Hepatocyte (in vitro differentiated cells): ENCODE results near the gene CNOT9. TPM values are rescaled to one million over a fixed set of nuclear protein-coding genes. Genes with fewer than 3 reads are reported as not detected.
A peak's percentile ranks its signal among the peaks of the same experiment; 100 is the strongest.

Source experiments
- DNase-seq: peaks from one replicate; pipeline ENCODE4 v3.0.0-alpha.2; 2016; ENCODE audit warnings: low spot score
- H2AFZ ChIP-seq: fragments of 200-600 bp; sonication (generic); 2 replicates; pipeline ENCODE4 v1.6.0; 2016; ENCODE audit warnings: antibody characterized with exemption, mild to moderate bottlenecking
- H3K27ac ChIP-seq: fragments of 200-600 bp; sonication (generic); 2 replicates; pipeline ENCODE4 v1.5.1; 2016; ENCODE audit warnings: mild to moderate bottlenecking
- H3K27me3 ChIP-seq: fragments of 200-600 bp; sonication (generic); 2 replicates; pipeline ENCODE4 v1.6.1; 2016
- H3K36me3 ChIP-seq: fragments of 200-600 bp; sonication (generic); replicated peaks from 2 replicates; pipeline ENCODE4 v1.5.1; 2016; ENCODE audit warnings: low read depth; ENCODE audit not compliant: insufficient read depth
- H3K4me1 ChIP-seq: fragments of 200-600 bp; sonication (generic); 2 replicates; pipeline ENCODE4 v1.5.1; 2016; ENCODE audit warnings: mild to moderate bottlenecking, moderate library complexity; ENCODE audit not compliant: insufficient read depth
- H3K4me2 ChIP-seq: fragments of 200-600 bp; sonication (generic); 2 replicates; pipeline ENCODE4 v1.6.0; 2016
- H3K4me3 ChIP-seq: fragments of 200-600 bp; sonication (generic); 2 replicates; pipeline ENCODE4 v1.5.1; 2016; ENCODE audit warnings: mild to moderate bottlenecking
- H3K79me2 ChIP-seq: fragments of 200-600 bp; sonication (generic); 2 replicates; pipeline ENCODE4 v1.6.0; 2017; ENCODE audit warnings: mild to moderate bottlenecking
- H3K9me2 ChIP-seq: fragments of 200-600 bp; sonication (generic); replicated peaks from 2 replicates; pipeline ENCODE4 v1.6.0; 2017; ENCODE audit warnings: mild to moderate bottlenecking; ENCODE audit not compliant: insufficient read depth
- H3K9me3 ChIP-seq: fragments of 200-600 bp; sonication (generic); 2 replicates; pipeline ENCODE4 v1.5.1; 2016; ENCODE audit warnings: low read depth, mild to moderate bottlenecking
- H4K20me1 ChIP-seq: fragments of 200-600 bp; sonication (generic); 2 replicates; pipeline ENCODE4 v1.6.0; 2016; ENCODE audit warnings: mild to moderate bottlenecking; ENCODE audit not compliant: insufficient read depth, poor library complexity, severe bottlenecking
- EZH2 ChIP-seq: fragments of 200-600 bp; sonication (generic); IDR thresholded peaks from 2 replicates; pipeline ENCODE4 v1.6.1; 2016; ENCODE audit warnings: antibody characterized with exemption, mild to moderate bottlenecking, borderline replicate concordance
- EZH2phosphoT487 ChIP-seq: fragments of 200-600 bp; sonication (generic); IDR thresholded peaks from one replicate; pipeline ENCODE4 v1.6.1; 2018; ENCODE audit warnings: antibody characterized with exemption, mild to moderate bottlenecking, low read depth, moderate library complexity; ENCODE audit not compliant: unreplicated experiment, severe bottlenecking
- WGBS: methylation state at CpG from one replicate; pipeline ENCODE4 v1.1.6; 2016; ENCODE audit warnings: low lambda C conversion rate; ENCODE audit errors: missing lambda C conversion rate; 5-methylcytosine and 5-hydroxymethylcytosine counted together
- polyA plus RNA-seq: library from polyadenylated mRNA; unstranded; fragments of >200 nt; fragmentation: Nextera tagmentation; extraction: Ambion mirVana; gene quantifications from 2 replicates; pipeline ENCODE4 v1.2.1, GENCODE V29; 2016
- total RNA-seq: library from RNA; depleted of rRNA; stranded (reverse); fragments of >200 nt; gene quantifications from 2 replicates; pipeline ENCODE4 v1.2.3, GENCODE V29; 2014
- TF ChIP-seq, protein P1 (sequence below): fragments of 200-600 bp; sonication (generic); IDR thresholded peaks from 2 replicates; pipeline ENCODE4 v1.5.1; 2016; ENCODE audit warnings: antibody characterized with exemption, mild to moderate bottlenecking; ENCODE audit not compliant: poor library complexity

The CNOT9 gene
- total and polyA plus RNA-seq, 2 experiments from 2014 or later = 21.4 to 51.3 TPM

DNA sequence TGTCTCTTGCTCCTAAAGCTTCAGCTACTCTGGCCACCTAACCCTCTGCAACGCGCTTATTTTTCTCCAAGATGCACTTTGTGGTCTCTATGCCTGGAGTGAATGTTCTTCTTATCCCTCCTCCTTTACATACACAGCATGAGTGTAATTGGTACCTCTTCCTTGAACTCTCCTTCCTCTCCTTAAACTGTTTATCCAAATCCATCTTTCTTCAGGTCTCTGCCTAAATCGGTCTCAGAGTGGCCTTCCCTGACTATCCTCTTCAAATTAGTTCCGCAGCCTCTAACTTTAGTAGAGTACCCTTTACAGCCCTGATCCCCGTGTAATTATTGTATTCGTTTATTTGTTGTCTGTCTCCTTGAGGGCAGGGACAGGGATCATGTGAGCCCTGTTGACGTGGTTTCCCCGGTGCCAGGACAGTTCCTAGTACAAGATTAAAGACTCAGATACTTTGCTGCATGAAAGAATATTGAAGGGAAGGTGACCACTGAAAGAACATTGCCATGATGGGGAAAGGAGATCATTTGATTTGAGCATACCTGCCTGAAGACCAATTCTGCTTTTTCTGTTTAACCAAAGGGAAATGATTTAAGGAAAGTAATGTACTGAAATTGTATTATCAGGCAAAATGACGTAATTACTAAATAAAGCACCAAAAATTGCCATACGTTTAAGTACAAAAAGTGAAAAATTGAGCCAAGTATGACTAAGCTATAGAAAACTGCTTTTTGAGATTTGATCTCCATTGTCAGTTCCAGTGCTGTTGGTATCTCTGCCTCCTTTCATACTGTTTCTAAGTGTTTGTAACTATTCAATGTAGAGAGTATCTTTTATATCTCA lies 1.2 kb downstream of the CNOT9 start:
- Histone ChIP-seq H3K4me3 (peak overlapping the region; percentile 71), H2AFZ (peak overlapping the region; percentile 84), H3K9me2 (no peaks in the 10 kb centered on the region), H3K36me3 (no peaks in the 10 kb centered on the region), H4K20me1 (peaks cover 7% of the 10 kb centered on the region), H3K4me1 (peaks cover 11% of the 10 kb centered on the region), H3K9me3 (no peaks in the 10 kb centered on the region), H3K27ac (peak overlapping the region; percentile 97), H3K79me2 (peaks cover 92% of the 10 kb centered on the region), H3K4me2 (peak overlapping the region; percentile 90), H3K27me3 (no peaks in the 10 kb centered on the region)
- DNase-seq = peak; percentile 57
- no peak for TF ChIP-seq EZH2
- TF ChIP-seq EZH2phosphoT487 = no peak
- WGBS = 6% methylated on average over 10 of the region's 10 CpGs

DNA sequence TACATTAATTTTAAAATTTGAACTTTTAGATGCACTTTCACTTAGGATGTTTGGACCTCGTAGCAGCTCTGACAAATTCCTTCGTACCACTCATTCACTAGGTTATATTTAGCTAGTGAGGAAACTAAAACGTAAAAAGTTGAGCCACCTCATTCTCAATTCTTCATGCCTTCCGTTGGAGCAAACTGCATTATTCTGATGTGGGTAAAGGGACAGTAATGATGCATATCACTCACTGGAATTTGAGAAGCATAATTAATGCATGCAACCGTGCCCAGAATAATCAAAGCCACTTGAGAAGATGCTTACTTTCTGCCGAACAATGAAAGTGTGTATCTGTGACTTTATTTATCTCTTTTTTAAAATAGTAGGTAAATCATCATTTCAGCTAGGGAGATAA lies 2.2 kb downstream of the CNOT9 start:
- TF ChIP-seq EZH2phosphoT487 (no peak), EZH2 (no peak)
- TF ChIP-seq, protein P1, sequence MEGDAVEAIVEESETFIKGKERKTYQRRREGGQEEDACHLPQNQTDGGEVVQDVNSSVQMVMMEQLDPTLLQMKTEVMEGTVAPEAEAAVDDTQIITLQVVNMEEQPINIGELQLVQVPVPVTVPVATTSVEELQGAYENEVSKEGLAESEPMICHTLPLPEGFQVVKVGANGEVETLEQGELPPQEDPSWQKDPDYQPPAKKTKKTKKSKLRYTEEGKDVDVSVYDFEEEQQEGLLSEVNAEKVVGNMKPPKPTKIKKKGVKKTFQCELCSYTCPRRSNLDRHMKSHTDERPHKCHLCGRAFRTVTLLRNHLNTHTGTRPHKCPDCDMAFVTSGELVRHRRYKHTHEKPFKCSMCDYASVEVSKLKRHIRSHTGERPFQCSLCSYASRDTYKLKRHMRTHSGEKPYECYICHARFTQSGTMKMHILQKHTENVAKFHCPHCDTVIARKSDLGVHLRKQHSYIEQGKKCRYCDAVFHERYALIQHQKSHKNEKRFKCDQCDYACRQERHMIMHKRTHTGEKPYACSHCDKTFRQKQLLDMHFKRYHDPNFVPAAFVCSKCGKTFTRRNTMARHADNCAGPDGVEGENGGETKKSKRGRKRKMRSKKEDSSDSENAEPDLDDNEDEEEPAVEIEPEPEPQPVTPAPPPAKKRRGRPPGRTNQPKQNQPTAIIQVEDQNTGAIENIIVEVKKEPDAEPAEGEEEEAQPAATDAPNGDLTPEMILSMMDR = no peak
- Histone ChIP-seq H3K4me2 (peak overlapping the region; percentile 90), H3K36me3 (no peaks in the 10 kb centered on the region), H3K4me3 (no peak overlapping the region), H3K9me3 (no peaks in the 10 kb centered on the region), H2AFZ (no peak overlapping the region), H3K79me2 (peaks cover 92% of the 10 kb centered on the region), H3K9me2 (no peaks in the 10 kb centered on the region), H3K27ac (peak overlapping the region; percentile 97), H3K4me1 (peaks cover 11% of the 10 kb centered on the region), H3K27me3 (no peaks in the 10 kb centered on the region), H4K20me1 (peaks cover 7% of the 10 kb centered on the region)
- WGBS = 51% methylated on average over 6 of the region's 6 CpGs
- no peak for DNase-seq

DNA sequence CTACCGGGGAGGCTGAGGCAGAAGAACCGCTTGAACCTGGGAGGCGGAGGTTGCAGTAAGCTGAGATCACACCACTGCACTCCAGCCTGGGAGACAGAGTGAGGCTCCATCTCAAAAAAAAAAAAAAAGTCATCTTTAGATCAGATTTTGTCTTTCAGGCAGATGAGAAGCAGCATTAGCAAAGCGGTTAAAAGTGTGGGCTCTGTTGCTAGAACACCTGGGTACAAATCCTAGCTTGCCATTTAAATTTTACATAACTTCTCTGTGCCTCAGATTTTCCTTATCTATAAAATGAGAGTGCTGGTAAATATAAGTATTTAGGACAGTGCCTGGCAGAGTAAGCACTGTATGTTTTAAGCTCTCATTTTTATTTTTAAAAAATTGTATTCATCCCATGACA lies 8.2 kb downstream of the CNOT9 start:
- H3K4me1 ChIP-seq = no peaks in the 10 kb centered on the region
- no peak overlapping the region for H3K27ac ChIP-seq
- no peaks in the 10 kb centered on the region for H3K27me3 ChIP-seq
- no peaks in the 10 kb centered on the region for H3K36me3 ChIP-seq
- WGBS = 92% methylated on average over 4 of the region's 4 CpGs
- no peak for DNase-seq
- H3K9me2 ChIP-seq = no peaks in the 10 kb centered on the region
- H3K4me3 ChIP-seq = no peak overlapping the region
- no peaks in the 10 kb centered on the region for H3K9me3 ChIP-seq
- H2AFZ ChIP-seq = no peak overlapping the region
- H3K79me2 ChIP-seq = peaks cover 96% of the 10 kb centered on the region
- peaks cover 1% of the 10 kb centered on the region for H4K20me1 ChIP-seq
- no peak overlapping the region for H3K4me2 ChIP-seq
- TF ChIP-seq, protein P1 = no peak
- no peak for TF ChIP-seq EZH2phosphoT487
- TF ChIP-seq EZH2 = no peak

DNA sequence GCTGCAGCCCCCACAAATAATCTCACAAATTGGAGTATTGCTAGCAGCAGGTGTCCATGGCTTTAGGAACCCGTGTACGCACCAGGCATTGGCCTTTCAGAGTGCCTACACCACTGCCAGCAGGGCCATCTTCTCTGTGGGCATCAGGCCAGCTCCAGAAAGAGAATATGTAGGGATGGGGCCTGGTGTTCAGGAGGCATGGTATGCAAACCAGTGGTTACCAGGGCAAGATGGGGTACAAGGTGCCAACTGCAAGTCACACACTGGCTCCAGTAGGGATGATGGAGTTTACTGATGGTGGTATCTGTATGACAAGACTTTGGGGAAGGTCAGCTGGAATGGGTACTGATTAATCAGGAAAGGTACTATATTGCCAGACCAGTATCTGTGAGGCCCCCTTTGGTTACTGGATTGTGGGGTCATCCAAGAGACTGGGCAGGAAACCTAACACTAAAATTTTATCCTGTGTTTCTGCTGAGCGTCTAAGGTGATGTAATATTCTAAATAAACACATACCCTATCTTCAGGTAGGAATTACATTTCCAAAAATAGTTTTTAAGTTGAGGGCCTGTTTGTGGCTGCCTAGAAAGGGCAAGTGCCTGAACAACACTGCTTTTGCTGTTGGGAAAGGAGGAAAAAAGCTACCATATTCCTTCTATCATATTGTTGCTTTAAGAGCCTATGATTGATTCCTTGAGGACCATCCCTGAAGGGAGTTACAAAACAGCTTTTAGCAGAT lies 9.0 kb downstream of the CNOT9 start:
- H3K27me3 ChIP-seq = no peaks in the 10 kb centered on the region
- no peaks in the 10 kb centered on the region for H3K4me1 ChIP-seq
- H2AFZ ChIP-seq = no peak overlapping the region
- H3K9me3 ChIP-seq = no peaks in the 10 kb centered on the region
- H3K4me2 ChIP-seq = no peak overlapping the region
- 95% methylated on average over 3 of the region's 3 CpGs for WGBS
- no peak for DNase-seq
- H3K36me3 ChIP-seq = no peaks in the 10 kb centered on the region
- H3K9me2 ChIP-seq = no peaks in the 10 kb centered on the region
- H3K79me2 ChIP-seq = peaks cover 89% of the 10 kb centered on the region
- no peak overlapping the region for H3K27ac ChIP-seq
- H3K4me3 ChIP-seq = no peak overlapping the region
- H4K20me1 ChIP-seq = no peaks in the 10 kb centered on the region
- no peak for TF ChIP-seq EZH2phosphoT487
- TF ChIP-seq EZH2 = no peak
- TF ChIP-seq, protein P1 = no peak
